Measurements from ENCODE around the gene CACNB4. TPM values are rescaled to one million over a fixed set of nuclear protein-coding genes. Genes with fewer than 3 reads are reported as not detected.

CACNB4 gene
- total RNA-seq, 2 experiments from 2014 or later: 0.14 to 0.20 TPM

GRCh38 chr2:151837926-151838325 is 260.9 kb downstream of the CACNB4 start:
- Histone ChIP-seq H3K27ac (ENCODE audit: low read depth in 1 of 2, low read length in 2 of 2) (no peak overlapping the region), H3K4me1 (ENCODE audit: insufficient read depth, low read length) (no peaks in the 10 kb centered on the region), H3K27me3 (ENCODE audit: control insufficient read depth in 1 of 2, insufficient read depth in 2 of 2, low read length in 2 of 2) (no peaks in the 10 kb centered on the region), H3K36me3 (ENCODE audit: insufficient read depth, low read length) (no peaks in the 10 kb centered on the region), H3K4me3 (ENCODE audit: low read length) (no peak overlapping the region), H3K9me3 (ENCODE audit: control insufficient read depth in 1 of 2, insufficient read depth in 1 of 2, low read length in 2 of 2) (no peaks in the 10 kb centered on the region)
- intact Hi-C loops (cut with DNase I, micrococcal nuclease): no loop called here
- Mint-ChIP-seq H3K27ac (no peak overlapping the region), H3K36me3 (ENCODE audit: low read depth) (no peaks in the 10 kb centered on the region), H3K4me1 (ENCODE audit: low read depth) (no peaks in the 10 kb centered on the region), H3K9me3 (no peaks in the 10 kb centered on the region), H3K27me3 (no peaks in the 10 kb centered on the region), H3K4me3 (no peak overlapping the region)
- ChIA-PET CTCF (interaction anchor here (0.6 kb wide), 1 partner anchor 793 kb away, joined by 3 read pairs; no protein-coding TSS in a partner anchor), POLR2A (no interaction called here)
- DNase-seq (no peak), ATAC-seq (ENCODE audit: poor library complexity) (no peak)
- TF ChIP-seq, protein P1, sequence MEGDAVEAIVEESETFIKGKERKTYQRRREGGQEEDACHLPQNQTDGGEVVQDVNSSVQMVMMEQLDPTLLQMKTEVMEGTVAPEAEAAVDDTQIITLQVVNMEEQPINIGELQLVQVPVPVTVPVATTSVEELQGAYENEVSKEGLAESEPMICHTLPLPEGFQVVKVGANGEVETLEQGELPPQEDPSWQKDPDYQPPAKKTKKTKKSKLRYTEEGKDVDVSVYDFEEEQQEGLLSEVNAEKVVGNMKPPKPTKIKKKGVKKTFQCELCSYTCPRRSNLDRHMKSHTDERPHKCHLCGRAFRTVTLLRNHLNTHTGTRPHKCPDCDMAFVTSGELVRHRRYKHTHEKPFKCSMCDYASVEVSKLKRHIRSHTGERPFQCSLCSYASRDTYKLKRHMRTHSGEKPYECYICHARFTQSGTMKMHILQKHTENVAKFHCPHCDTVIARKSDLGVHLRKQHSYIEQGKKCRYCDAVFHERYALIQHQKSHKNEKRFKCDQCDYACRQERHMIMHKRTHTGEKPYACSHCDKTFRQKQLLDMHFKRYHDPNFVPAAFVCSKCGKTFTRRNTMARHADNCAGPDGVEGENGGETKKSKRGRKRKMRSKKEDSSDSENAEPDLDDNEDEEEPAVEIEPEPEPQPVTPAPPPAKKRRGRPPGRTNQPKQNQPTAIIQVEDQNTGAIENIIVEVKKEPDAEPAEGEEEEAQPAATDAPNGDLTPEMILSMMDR (IDR thresholded peaks at IDR 0.05): no peak

GRCh38 chr2:151833984-151834383 is 264.9 kb downstream of the CACNB4 start:
- TF ChIP-seq, protein P1 (IDR thresholded peaks at IDR 0.05): no peak
- H3K36me3 ChIP-seq (ENCODE audit: insufficient read depth, low read length): no peaks in the 10 kb centered on the region
- DNase-seq (no peak), ATAC-seq (ENCODE audit: poor library complexity) (no peak)
- H3K4me3 ChIP-seq (ENCODE audit: low read length): no peak overlapping the region
- H3K4me3 Mint-ChIP-seq: no peak overlapping the region
- no peaks in the 10 kb centered on the region for H3K9me3 Mint-ChIP-seq
- no peaks in the 10 kb centered on the region for H3K27me3 ChIP-seq (ENCODE audit: control insufficient read depth in 1 of 2, insufficient read depth in 2 of 2, low read length in 2 of 2)
- POLR2A ChIA-PET: no interaction called here
- no peaks in the 10 kb centered on the region for H3K27me3 Mint-ChIP-seq
- H3K4me1 ChIP-seq (ENCODE audit: insufficient read depth, low read length): no peaks in the 10 kb centered on the region
- no peak overlapping the region for H3K27ac ChIP-seq (ENCODE audit: low read depth in 1 of 2, low read length in 2 of 2)
- H3K9me3 ChIP-seq (ENCODE audit: control insufficient read depth in 1 of 2, insufficient read depth in 1 of 2, low read length in 2 of 2): no peaks in the 10 kb centered on the region
- peaks cover under 1% of the 10 kb centered on the region for H3K4me1 Mint-ChIP-seq (ENCODE audit: low read depth)
- CTCF ChIA-PET: no interaction called here
- H3K27ac Mint-ChIP-seq: no peak overlapping the region
- intact Hi-C loops (cut with DNase I, micrococcal nuclease): no loop called here
- no peaks in the 10 kb centered on the region for H3K36me3 Mint-ChIP-seq (ENCODE audit: low read depth)

DNA sequence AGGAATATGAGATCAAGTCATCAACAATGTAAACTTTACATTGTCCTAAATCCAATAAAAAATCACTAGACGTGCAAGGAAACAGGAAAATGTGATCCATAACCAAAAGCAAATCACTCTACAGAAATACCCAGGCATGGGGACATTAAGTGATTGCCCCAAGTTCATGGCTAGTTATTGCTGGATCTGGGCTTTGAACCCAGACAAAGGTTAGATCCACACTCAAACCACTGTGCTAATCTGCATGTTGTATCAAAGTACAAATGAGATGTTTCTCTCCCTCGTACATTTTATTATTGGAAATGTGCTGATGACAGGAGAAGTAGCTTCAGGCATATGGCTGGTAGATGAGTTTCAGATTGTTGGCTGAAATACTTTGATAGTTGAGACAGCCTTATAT is 267.9 kb downstream of the CACNB4 start:
- Histone ChIP-seq H3K27me3 (ENCODE audit: control insufficient read depth in 1 of 2, insufficient read depth in 2 of 2, low read length in 2 of 2) (no peaks in the 10 kb centered on the region), H3K4me3 (ENCODE audit: low read length) (no peak overlapping the region), H3K27ac (ENCODE audit: low read depth in 1 of 2, low read length in 2 of 2) (no peak overlapping the region), H3K9me3 (ENCODE audit: control insufficient read depth in 1 of 2, insufficient read depth in 1 of 2, low read length in 2 of 2) (no peaks in the 10 kb centered on the region), H3K36me3 (ENCODE audit: insufficient read depth, low read length) (no peaks in the 10 kb centered on the region), H3K4me1 (ENCODE audit: insufficient read depth, low read length) (peaks cover 6% of the 10 kb centered on the region)
- Mint-ChIP-seq H3K27ac (no peak overlapping the region), H3K4me1 (ENCODE audit: low read depth) (peaks cover 26% of the 10 kb centered on the region), H3K9me3 (no peaks in the 10 kb centered on the region), H3K4me3 (no peak overlapping the region), H3K27me3 (no peaks in the 10 kb centered on the region), H3K36me3 (ENCODE audit: low read depth) (peaks cover 19% of the 10 kb centered on the region)
- TF ChIP-seq, protein P1 (IDR thresholded peaks at IDR 0.05): no peak
- DNase-seq: no peak
- intact Hi-C loops (cut with DNase I, micrococcal nuclease): no loop called here
- ChIA-PET POLR2A (interaction anchor here (0.6 kb wide), 1 partner anchor 264 kb away, joined by 4 read pairs; no protein-coding TSS in a partner anchor), CTCF (no interaction called here)
- no peak for ATAC-seq (ENCODE audit: poor library complexity)

Data from CD4-positive, alpha-beta T cell (primary cell).